ENCODE measurements around the gene P4HA2. TPM values are rescaled to one million over a fixed set of nuclear protein-coding genes. Genes with fewer than 3 reads are reported as not detected.

P4HA2 gene
- total RNA-seq, 1 experiment from 2014 or later = 25.1 TPM

DNA sequence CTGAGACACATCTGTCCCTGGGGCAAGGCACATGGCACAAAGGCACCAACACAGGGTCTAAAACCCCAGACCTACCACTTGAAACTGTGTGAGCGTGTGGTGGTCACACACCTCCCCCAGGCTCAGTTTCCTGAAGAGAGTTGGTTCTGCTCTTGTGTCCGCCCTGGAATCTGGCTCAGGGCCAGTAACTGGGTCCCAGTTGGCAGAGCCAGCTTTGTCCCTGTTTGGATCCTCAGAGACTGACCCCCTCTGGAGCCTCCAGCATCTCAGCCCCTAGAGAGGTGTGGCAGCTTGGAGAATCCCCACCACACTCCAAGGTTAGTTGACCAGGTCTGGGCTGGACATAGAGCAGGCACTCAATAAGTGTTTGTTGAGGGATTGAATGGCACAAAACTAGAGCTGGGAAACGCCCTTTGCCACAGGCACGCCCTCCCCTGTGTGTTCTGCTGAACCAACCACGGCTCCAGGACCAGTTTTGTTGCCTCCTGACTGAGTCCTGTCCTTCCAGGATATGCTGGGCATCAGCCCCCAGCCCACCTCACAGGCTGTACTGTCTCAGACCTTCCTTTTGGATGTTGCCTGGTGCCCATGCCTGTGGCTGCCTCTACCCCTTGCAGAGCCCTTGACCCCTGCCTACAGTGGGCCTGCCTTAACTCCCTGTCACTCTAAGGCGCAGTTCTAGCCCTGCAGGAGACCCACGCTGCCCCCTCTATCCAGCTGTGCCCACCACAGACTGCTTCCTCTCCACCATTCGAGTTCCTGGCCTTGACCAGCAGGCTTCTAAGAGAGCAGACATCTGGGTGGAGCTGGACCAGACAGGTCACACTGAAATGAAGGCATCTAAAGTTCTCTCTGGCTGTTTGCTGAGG lies 26.0 kb upstream of the P4HA2 start:
- TF ChIP-seq POLR2AphosphoS5 (IDR thresholded peaks at IDR 0.05; ENCODE audit: low read depth, low read length) (no peak), TCF7L2 (IDR thresholded peaks at IDR 0.05; ENCODE audit: low read depth, low read length) (no peak), SIN3A (IDR thresholded peaks at IDR 0.05; ENCODE audit: borderline replicate concordance, insufficient read depth, low read depth, low read length) (no peak)
- TF ChIP-seq, protein P1, sequence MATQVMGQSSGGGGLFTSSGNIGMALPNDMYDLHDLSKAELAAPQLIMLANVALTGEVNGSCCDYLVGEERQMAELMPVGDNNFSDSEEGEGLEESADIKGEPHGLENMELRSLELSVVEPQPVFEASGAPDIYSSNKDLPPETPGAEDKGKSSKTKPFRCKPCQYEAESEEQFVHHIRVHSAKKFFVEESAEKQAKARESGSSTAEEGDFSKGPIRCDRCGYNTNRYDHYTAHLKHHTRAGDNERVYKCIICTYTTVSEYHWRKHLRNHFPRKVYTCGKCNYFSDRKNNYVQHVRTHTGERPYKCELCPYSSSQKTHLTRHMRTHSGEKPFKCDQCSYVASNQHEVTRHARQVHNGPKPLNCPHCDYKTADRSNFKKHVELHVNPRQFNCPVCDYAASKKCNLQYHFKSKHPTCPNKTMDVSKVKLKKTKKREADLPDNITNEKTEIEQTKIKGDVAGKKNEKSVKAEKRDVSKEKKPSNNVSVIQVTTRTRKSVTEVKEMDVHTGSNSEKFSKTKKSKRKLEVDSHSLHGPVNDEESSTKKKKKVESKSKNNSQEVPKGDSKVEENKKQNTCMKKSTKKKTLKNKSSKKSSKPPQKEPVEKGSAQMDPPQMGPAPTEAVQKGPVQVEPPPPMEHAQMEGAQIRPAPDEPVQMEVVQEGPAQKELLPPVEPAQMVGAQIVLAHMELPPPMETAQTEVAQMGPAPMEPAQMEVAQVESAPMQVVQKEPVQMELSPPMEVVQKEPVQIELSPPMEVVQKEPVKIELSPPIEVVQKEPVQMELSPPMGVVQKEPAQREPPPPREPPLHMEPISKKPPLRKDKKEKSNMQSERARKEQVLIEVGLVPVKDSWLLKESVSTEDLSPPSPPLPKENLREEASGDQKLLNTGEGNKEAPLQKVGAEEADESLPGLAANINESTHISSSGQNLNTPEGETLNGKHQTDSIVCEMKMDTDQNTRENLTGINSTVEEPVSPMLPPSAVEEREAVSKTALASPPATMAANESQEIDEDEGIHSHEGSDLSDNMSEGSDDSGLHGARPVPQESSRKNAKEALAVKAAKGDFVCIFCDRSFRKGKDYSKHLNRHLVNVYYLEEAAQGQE (IDR thresholded peaks at IDR 0.05; ENCODE audit: insufficient read depth in 1 of 2, low read depth in 2 of 2, low read length in 1 of 2) = no peak
- TF ChIP-seq, protein P2, sequence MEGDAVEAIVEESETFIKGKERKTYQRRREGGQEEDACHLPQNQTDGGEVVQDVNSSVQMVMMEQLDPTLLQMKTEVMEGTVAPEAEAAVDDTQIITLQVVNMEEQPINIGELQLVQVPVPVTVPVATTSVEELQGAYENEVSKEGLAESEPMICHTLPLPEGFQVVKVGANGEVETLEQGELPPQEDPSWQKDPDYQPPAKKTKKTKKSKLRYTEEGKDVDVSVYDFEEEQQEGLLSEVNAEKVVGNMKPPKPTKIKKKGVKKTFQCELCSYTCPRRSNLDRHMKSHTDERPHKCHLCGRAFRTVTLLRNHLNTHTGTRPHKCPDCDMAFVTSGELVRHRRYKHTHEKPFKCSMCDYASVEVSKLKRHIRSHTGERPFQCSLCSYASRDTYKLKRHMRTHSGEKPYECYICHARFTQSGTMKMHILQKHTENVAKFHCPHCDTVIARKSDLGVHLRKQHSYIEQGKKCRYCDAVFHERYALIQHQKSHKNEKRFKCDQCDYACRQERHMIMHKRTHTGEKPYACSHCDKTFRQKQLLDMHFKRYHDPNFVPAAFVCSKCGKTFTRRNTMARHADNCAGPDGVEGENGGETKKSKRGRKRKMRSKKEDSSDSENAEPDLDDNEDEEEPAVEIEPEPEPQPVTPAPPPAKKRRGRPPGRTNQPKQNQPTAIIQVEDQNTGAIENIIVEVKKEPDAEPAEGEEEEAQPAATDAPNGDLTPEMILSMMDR (IDR thresholded peaks at IDR 0.05) = no peak
- no peaks in the 10 kb centered on the region for H3K9me3 ChIP-seq (ENCODE audit: control insufficient read depth, insufficient read depth, low read depth, low read length)
- in situ Hi-C loops (cut with HindIII; ENCODE audit: low pct_unique_long_range_greater_than_20kb, low sequenced_read_pairs) (no loop called here), intact Hi-C loops (cut with micrococcal nuclease; ENCODE audit: unreplicated experiment) (no loop called here)
- no peaks in the 10 kb centered on the region; the same call in 1 of the 2 replicates for H3K27me3 ChIP-seq (ENCODE audit: control insufficient read depth, insufficient read depth, low read length)
- no TSS peak for BruUV-seq (replicated peaks)
- no peak for ATAC-seq
- H3K4me1 ChIP-seq (ENCODE audit: control insufficient read depth, insufficient read depth, low read length) = no peaks in the 10 kb centered on the region
- H3K27ac ChIP-seq (ENCODE audit: low read length) = no peak overlapping the region
- no peak overlapping the region for H3K4me3 ChIP-seq (ENCODE audit: low read depth in 2 of 2, low read length in 2 of 2)
- no peak for DNase-seq (ENCODE audit: low read depth, low spot score)
- ChIA-PET CTCF (no interaction called here), POLR2A (interaction anchor here (0.6 kb wide), 1 partner anchor 991 kb away, joined by 5 read pairs; no protein-coding TSS in a partner anchor)
- no peaks in the 10 kb centered on the region for H3K36me3 ChIP-seq (ENCODE audit: control insufficient read depth, insufficient read depth, low read length)

DNA sequence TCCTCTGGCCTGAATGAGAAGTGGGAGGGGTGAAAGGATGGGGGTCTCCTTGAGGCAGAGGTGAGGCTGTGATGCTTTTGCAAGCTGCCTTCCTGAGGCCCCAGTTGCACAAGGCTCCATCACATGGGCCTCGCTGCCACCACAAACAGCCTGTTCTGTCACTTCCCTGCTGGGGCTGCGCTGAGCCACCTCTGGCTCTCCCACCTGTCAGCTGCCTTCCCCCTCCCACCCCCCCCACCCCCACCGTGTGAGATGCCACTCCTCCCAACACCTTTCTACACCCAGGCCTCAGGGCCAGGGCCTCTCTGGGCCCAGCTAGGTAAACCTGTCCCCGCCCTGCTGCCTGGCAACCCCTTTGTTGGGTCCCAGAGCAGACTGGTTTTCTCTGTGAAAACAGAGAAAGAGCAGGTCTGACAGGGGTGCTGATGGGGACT lies 25.4 kb upstream of the P4HA2 start:
- H3K4me1 ChIP-seq (ENCODE audit: control insufficient read depth, insufficient read depth, low read length) = no peaks in the 10 kb centered on the region
- ATAC-seq (no peak), DNase-seq (ENCODE audit: low read depth, low spot score) (no peak)
- H3K36me3 ChIP-seq (ENCODE audit: control insufficient read depth, insufficient read depth, low read length) = no peaks in the 10 kb centered on the region
- H3K4me3 ChIP-seq (ENCODE audit: low read depth in 2 of 2, low read length in 2 of 2) = no peak overlapping the region
- no peak overlapping the region for H3K27ac ChIP-seq (ENCODE audit: low read length)
- H3K9me3 ChIP-seq (ENCODE audit: control insufficient read depth, insufficient read depth, low read depth, low read length) = no peaks in the 10 kb centered on the region
- in situ Hi-C loops (cut with HindIII; ENCODE audit: low pct_unique_long_range_greater_than_20kb, low sequenced_read_pairs) = no loop called here
- POLR2A ChIA-PET = no interaction called here
- intact Hi-C loops (cut with micrococcal nuclease; ENCODE audit: unreplicated experiment) = no loop called here
- no TSS peak for BruUV-seq (replicated peaks)
- CTCF ChIA-PET = no interaction called here
- TF ChIP-seq, protein P2 (IDR thresholded peaks at IDR 0.05) = no peak
- TF ChIP-seq, protein P1 (IDR thresholded peaks at IDR 0.05; ENCODE audit: insufficient read depth in 1 of 2, low read depth in 2 of 2, low read length in 1 of 2) = no peak
- no peak for TF ChIP-seq TCF7L2 (IDR thresholded peaks at IDR 0.05; ENCODE audit: low read depth, low read length)
- no peak for TF ChIP-seq POLR2AphosphoS5 (IDR thresholded peaks at IDR 0.05; ENCODE audit: low read depth, low read length)
- TF ChIP-seq SIN3A (IDR thresholded peaks at IDR 0.05; ENCODE audit: borderline replicate concordance, insufficient read depth, low read depth, low read length) = no peak
- H3K27me3 ChIP-seq (ENCODE audit: control insufficient read depth, insufficient read depth, low read length) = no peaks in the 10 kb centered on the region; the same call in 1 of the 2 replicates

Measured in Panc1 (cell line).